ENCODE measurements around the gene F8.
"Not testable (repeated sequence)": the region's sequence is repeated elsewhere in the genome, so short reads cannot be mapped to it uniquely, and the experiment has no call there.

F8 gene

DNA sequence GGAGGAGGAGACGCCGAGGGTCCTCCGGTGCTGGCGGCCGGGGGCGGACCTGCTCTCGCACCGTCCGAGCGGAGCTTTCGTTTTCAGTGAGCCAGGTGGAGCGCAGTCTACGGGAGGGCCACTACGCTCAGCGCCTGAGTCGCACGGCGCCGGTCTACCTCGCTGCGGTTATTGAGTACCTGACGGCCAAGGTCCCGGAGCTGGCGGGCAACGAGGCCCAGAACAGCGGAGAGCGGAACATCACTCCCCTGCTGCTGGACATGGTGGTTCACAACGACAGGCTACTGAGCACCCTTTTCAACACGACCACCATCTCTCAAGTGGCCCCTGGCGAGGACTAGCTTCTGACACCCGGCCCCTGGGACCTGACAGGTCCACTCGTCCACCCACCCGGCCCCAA is 137.5 kb downstream of the F8 start:
- DNase-seq (ENCODE audit: low read depth) = not testable (repeated sequence)

DNA sequence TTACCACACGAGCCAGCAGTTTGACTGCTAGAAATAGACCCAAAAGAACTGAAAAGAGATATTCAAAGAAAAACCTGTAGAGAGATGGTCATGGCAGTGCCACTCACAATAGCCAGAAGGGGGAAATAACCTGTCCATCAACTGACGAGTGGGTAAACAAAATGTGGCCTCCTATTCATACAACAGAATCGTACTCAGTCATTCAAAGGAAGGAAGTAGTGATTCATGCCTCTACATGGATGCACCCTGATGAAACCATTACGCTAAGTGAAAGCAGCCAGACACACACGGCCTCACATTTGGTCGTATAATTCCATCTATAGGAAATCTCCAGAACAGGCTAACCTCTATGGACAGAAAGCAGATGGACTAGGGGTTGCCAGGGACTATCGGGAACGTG is 138.5 kb downstream of the F8 start:
- not testable (repeated sequence) for DNase-seq (ENCODE audit: low read depth)

DNA sequence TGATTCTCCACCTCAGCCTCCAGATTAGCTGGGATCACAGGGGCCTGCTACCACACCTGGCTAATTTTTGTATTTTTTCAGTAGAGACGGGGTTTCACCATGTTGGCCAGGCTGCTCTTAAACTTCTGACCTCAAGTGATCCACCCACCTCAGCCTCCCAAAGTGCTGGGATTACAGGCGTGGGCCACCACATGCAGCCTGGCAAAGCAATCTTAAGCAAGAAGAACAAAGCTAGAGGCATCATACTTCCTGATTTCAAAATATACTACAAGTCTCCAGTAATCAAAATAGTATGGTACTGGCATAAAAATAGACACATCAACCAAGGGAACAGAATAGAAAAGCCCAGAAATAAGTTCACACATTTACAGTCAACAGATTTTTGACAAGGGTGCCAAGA is 149.2 kb downstream of the F8 start:
- no peak for DNase-seq (ENCODE audit: low read depth)

DNA sequence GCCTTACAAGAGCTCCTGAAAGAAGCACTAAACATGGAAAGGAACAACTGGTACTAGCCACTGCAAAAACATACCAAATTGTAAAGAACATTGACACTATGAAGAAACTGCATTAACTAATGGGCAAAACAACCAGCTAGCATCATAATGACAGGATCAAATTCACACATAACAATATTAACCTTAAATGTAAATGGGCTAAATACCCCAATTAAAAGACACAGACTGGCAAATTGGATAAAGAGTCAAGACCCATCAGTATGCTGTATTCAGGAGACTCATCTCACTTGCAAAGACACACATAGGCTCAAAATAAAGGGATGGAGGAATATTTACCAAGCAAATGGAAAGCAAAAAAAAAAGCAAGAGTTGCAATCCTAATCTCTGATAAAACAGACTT is 154.0 kb downstream of the F8 start:
- not testable (repeated sequence) for DNase-seq (ENCODE audit: low read depth)

DNA sequence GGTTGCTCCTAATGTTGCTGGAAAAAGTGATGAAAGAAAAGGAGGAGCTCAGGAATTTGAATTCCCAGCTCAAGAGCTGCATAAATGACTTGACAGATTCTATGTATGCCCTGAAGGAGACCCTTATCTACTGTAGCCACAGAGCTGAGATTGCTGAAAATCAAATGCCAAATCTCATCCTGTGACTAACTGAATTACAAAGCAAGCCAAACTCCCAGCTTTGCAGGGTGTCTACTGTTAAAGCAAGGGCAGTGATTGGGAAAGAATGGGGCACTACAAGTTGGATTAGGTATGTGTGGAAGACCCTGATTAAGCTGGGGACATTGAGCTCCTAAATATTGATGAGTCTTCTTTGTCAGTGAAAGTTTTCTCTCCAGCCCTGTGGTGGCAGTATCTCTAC is 167.3 kb downstream of the F8 start:
- no peak for DNase-seq (ENCODE audit: low read depth)

DNA sequence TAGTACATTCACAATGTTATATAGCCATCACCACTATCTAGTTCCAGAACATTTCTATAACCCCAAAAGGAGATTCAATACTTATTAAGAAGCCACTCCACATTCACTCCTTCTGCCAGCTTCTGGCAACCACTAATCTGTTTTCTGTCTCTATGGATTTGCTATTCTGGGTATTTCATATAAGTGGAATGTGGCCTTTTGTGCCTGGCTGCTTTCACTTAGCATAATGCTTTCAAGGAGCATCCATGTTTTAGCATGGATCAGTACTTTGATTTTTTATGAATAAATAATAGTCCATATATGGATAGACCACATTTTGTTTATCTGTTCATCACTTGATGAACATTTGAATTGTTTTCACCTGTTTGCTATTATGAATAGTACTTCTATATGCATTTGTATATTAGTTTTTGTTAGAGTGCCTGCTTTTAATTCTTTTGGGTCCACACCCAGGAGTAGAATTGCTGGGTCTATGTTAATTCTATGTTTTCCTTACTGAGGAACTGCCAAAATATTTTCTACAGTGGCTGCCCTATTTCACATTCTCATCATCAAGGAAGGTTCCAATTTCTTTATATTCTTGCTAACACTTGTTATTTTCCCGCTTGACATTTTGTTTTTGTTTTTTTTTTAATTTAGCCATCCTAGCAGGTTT is 171.4 kb downstream of the F8 start:
- DNase-seq (ENCODE audit: low read depth) = no peak

DNA sequence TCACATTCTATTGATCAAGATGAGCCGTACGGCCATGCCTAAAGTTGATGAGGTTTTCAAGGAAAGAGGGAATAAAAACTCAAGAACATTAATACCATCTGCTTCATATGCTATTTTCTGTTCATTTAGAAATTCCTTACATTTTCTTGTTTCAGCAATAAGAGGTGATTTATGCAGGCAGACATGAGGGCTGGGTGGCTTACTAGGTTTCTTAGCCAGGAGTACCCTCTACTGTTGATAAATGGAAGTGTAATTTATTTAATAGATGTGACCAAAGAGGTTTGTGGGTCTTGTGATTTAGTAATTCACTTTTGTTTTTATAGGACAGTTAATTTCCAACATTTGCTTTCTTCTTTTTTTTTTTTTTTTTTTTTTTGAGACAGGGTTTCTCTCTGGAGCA is 181.7 kb downstream of the F8 start:
- DNase-seq (ENCODE audit: low read depth) = no peak

DNA sequence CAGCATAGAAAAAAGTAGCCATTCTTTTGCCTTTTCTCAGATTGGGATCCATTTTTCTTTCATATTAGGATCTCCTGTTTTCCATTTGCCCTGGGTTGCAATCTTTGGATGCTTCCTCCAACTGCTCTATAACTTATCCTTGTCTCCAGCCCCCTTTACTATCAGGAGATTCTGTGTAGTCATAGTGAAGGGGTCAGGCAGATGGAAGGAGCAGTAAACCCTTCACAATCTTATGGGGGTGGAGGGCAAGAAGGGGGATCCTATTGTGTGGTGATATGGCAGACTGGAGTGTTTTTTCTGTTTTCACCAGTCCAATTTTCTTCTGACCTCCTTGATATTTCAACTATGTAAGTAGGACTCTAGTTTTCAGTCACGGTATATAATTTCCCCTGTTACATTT is 186.4 kb downstream of the F8 start:
- DNase-seq (ENCODE audit: low read depth) = no peak

DNA sequence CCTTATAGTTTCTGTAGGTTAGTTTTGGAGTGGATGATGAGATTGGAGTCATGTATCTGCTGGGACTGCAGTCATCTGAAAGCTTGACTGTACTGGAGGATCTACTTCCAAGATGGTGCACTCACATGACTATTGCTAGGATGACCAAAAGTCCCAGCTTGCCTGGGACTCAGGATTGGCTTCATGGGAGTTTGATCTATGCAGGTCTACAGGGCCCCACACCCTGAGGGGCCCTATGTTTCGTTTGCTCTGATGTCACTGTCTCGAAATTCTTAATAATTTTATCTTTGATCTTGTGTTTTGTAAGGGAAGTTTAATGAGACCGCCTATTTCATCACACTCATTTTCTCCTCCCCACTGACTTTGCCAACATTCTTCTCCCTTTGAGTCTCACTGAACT is 188.0 kb downstream of the F8 start, which contains the start of gene SMIM9:
TSS of gene SMIM9 (minus strand) at position 101 of the 400 bp plus-strand sequence. CDS start 3,806 bp downstream, outside the sequence.
- no peak for DNase-seq (ENCODE audit: low read depth)

DNA sequence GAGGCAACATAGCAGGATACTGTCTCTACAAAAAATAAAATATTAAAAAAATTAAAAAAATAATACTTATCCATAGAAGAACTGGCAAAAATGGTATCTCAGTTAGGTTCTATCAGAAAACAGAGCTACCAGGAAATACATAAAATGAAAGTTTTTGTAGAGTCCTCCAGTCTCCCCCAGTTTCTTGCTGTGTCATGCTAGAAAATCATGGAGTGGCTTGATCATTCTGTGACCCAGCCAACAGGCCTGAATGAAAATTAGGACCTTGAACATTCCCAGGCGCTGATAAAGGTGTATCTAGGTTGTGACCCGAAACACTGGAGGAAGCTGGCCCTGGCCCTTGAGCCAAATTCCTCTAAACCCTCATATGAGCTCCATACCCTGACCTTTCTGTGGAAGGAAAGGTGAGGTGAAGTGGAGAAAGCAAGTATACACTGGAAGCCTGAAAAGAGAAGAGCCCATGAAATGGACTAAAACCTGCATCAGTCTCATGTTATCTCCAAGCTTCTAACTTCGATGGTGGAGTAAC is 188.7 kb downstream of the F8 start:
- no peak for DNase-seq (ENCODE audit: low read depth)

DNA sequence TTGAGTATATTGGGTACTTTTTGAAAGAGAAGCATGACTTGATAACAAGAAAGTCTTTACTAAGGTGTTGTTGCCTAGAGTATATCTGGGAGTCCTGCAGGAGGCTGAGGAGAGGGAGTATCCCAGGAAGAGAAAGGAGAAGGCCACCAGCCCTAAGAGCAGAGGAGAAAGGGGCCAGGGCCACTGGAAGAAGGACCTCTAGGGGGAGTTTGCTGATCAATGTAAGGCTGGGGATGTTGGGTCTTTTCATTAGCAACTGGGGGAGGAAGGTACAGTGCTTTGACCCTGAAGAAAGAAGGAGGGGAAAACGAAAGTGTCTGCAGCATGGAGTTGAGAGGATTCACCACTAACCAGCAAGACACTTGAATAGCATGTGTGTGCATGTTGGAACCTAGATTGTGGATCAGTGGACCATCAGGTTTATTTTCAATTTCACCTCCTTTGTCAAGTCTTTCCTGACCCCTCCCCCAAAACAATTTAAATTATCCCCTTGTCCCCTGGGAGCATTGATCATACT is 192.5 kb downstream of the F8 start:
- DNase-seq (ENCODE audit: low read depth) = no peak

DNA sequence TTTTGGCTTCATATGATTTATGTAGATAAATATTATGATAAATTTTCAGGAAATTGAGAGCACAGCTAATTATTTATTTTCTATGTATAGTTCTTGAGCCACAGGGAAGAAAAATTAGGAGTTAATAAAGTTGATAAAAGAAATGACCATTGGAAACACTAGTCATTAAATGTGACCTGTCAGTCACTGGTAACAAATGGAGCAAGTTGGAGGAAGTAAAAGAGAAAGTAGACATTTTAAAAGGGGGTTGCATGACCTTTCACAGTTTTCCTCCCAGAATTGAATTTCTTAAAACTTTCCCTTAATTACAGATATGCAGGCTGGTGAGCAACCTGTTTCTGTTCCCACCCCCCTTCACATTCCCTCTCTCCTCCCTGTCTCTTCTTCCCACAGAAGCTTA is 193.4 kb downstream of the F8 start:
- no peak for DNase-seq (ENCODE audit: low read depth)

DNA sequence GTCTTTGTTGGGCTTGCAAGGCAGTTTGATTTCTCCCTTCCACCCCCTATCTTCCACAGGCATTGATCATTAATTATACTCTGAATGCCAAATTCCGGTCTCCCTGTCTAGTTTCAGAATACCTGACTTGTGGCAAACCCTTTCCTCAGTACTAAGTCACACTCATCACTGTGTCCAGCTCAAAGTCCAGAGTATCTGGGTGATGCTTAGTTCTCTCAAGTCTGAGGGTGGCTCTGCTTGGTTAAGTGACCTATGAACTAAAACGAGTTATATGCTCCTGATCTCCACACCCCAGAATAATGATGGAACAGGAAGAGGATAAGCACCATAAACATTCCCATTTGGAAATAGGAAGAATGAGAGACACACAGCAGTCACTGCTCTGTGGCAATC is 194.5 kb downstream of the F8 start:
- no peak for DNase-seq (ENCODE audit: low read depth)

DNA sequence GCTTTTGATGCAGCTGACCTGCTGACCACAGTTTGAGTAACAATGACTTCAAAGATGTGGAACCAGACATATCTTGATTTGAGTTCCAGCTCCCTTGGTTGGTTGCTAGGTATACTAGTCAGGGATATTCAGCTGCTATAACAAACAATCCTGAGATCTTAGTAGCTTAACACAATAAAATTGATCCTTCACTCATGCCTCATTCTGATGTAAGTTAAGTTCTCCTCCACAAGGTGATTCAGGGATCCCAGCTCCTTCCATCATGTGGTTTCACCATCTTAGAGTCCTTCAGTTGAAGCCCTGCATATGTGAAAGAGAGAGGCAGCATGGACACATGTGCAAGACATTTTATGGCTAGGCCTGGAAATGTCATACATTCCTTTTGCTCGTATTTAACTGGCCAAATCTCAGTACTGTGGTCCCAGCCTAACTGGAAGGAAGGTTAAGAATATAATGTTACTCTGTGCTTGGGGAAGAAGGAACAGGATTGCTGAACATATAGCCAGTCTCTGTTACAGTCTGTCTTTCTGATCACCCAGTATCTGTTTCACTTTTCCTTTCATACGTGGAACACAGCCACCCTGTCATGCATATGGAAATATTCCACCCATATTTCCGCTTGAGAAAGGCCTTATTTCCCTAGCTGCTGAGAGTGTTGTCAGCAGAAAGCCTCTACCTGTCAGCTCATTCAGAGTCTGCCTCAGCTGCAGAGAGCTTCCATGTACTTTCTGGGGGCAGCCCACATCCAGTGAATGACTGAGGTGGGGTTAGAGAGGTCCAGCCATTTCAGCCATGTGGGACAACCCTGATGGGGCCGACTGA is 195.1 kb downstream of the F8 start:
- DNase-seq (ENCODE audit: low read depth) = no peak

DNA sequence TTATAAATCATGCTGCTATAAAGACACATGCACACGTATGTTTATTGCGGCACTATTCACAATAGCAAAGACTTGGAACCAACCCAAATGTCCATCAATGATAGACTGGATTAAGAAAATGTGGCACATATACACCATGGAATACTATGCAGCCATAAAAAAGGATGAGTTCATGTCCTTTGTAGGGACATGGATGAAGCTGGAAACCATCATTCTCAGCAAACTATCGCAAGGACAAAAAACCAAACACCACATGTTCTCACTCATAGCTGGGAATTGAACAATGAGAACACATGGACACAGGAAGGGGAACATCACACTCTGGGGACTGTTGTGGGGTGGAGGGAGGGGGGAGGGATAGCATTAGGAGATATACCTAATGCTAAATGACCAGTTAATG is 196.9 kb downstream of the F8 start:
- DNase-seq (ENCODE audit: low read depth) = not testable (repeated sequence)

DNA sequence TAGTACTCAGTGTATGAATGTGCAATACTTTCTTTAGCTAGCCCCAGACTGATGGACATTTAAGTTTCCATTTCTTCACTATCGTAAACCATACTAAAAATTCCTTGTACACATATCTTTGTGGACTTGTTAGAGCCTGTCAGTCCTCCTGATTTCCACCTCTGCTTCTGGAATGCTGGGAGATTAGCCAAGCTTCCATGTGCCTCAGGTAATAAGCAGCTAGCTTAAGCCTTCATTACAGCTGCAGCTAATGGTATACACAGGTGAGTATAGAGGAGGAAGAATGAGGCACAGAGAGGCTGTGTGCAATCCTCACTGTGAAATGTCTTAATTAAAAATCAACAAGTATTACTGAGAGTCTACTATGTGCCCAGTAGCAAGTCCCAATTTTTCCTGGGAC is 197.9 kb downstream of the F8 start:
- DNase-seq (ENCODE audit: low read depth) = no peak

DNA sequence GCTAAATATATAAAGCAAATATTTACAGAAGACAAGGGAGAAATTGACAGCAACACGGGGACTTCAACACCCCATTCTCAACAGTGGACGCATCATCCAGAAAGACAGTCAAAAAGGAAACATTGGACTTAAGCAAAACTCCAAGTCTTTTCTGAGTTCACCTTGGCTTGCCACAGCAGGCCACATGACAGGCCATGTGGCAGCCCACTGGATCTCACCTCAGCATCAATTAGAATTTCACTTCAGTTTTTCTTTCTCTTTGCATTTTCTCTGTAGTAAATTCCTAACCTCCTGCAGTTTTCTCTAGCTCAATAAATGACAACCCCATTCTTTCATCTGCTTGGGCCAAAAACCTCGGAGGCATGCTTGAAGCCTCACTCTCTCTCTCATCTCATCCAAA is 200.5 kb downstream of the F8 start:
- DNase-seq (ENCODE audit: low read depth) = no peak

DNA sequence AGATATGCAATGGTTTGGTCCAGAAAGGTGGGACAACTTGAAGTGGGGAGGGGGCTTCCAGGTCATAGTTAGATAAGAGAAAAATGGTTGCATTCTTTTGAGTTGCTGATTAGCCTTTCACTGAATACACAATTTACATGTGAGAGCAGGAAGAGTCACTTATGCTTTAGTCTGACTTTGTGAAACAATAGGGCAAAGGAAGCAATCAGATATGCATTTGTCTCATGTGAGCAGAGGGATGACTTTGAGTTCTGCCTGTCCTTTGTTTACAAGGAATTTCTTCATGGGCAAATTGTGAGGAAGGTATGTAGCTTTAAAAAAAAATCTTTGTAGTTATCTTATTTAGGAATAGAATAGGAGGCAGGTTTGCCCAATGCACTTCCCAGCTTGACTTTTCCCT is 201.0 kb downstream of the F8 start:
- no peak for DNase-seq (ENCODE audit: low read depth)

DNA sequence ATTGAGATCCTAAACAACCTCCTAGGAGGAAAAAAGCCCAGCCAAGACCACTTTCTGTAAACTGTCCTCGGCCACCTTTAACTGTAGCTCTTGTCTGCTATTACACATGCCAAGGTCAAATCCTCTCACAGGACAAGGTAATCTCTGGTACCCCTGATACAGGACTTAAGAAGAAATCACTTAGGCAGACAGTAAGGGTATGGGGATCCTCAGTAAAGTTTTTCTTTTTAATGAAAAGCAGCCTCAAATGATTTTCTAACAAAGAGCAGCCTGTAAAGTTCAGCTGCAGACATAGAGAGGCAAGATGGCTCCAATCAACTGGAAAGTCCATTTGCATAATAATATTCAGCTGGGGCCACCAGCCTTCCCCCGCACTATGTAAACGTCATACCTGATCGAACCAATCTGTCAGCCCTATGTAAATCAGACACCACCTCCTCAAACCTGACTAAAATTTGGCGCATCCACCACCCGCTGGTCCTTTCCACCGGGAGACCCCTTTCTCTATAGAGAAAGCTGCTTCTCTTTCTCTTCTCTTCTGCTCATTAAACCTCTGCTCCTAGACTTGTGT is 202.7 kb downstream of the F8 start:
- DNase-seq (ENCODE audit: low read depth) = no peak

DNA sequence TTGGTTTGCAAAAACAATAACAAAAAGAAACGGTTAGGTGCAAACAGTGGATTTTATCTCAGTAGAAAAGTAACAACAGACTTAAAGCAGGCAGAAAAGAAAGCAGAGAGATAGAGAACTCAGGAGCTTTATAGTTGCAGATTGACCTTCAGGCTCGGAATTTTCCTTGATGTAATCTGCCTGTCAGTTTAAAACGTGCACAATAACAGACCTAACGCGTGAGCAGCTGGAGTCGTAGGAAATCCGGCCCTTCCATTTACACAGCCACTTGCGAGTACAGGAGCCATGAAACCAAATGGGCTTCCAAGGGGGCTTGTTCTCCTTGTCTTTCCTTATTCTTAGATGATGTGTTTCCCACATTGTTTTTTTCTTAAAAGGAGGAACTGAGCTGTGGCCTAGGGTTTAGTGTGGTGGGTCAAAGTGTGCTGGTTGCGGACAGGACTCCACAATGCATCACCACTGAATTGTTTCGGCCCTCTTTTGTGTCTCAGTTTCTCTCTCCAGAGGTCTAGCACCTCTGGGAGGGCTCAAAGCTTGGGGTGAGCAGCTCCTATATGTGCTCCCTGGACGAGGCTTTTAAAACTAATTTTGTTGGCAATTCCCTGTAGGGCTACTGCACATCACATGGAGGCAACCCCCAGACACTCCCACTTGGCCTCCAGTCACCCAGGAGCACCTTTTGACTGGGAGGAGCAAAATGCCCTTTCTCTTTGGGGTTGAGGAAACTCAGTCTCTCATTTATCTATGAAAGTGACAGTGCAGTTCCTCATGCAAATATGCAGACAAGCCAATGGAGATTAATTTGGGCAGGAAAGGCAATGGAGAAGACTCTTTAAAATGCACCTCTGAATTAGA is 203.4 kb downstream of the F8 start:
- no peak for DNase-seq (ENCODE audit: low read depth)

DNA sequence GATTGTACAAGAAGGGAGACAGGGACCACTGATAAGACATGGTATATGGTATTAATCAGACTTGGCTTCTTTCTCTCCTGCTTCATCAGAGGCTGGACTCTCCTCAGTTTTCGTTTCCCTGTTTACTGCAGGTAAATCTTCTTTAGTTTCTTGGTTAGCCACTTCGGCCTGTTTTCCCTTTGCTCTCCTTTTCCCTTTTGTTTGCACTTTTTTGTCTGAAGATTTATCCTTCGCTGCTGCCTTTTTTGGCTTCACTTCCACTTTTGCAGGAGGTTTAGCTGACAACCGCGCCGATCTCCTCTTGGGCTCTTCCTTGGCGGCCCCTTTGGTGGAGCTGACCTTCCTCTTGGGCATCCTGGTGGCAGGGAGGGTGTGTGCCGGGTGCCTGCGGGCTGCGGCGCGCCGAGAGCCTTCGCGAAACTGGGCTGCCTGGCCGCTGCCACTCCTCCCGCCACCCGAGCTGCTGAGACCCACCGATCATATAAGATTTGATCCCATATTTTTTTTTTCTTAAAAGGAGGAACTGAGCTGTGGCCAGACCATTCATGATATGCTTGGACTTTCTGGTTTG is 205.4 kb downstream of the F8 start:
- not testable (repeated sequence) for DNase-seq (ENCODE audit: low read depth)

All from stimulated activated CD4-positive, alpha-beta T cell treated with anti-CD3 and anti-CD28 coated beads, Interleukin-2, amount 100 ng/mL, for 4 hours (primary cell).